Esophagus squamous epithelium (tissue), 4 donors: Measurements from ENCODE around the gene SMARCA4.

Experiments used
- CTCF ChIP-seq, 6 experiments: fragments of 450-650 bp in 4 of 6; fragments of 200-600 bp in 2 of 6; sonication (generic) in 2 of 6; IDR thresholded peaks; one replicate each; pipeline ENCODE4 v1.5.1; 2016 to 2019; ENCODE audit warnings: antibody characterized with exemption in 6 of 6, mild to moderate bottlenecking in 4 of 6, moderate library complexity in 4 of 6
- POLR2A ChIP-seq, 4 donors: fragments of 450-650 bp; IDR thresholded peaks; one replicate each; pipeline ENCODE4 v1.6.1; 2017; ENCODE audit warnings: antibody characterized with exemption in 4 of 4, mild to moderate bottlenecking in 4 of 4, moderate library complexity in 3 of 4

GRCh38 chr19:11100049-11100448 is 139.2 kb downstream of the SMARCA4 start:
- TF ChIP-seq CTCF (IDR thresholded peaks at IDR 0.05) (no peak), POLR2A (IDR thresholded peaks at IDR 0.05) (no peak)
